ENCODE data around the gene PSMD3. TPM values are rescaled to one million over a fixed set of nuclear protein-coding genes. Genes with fewer than 3 reads are reported as not detected.

Gene PSMD3
- total and polyA plus RNA-seq, 9 of the 15 experiments (the other 6 are each of a cell fraction or from before 2014, with no cell fraction given): 2.0 to 251 (median 135) TPM

DNA sequence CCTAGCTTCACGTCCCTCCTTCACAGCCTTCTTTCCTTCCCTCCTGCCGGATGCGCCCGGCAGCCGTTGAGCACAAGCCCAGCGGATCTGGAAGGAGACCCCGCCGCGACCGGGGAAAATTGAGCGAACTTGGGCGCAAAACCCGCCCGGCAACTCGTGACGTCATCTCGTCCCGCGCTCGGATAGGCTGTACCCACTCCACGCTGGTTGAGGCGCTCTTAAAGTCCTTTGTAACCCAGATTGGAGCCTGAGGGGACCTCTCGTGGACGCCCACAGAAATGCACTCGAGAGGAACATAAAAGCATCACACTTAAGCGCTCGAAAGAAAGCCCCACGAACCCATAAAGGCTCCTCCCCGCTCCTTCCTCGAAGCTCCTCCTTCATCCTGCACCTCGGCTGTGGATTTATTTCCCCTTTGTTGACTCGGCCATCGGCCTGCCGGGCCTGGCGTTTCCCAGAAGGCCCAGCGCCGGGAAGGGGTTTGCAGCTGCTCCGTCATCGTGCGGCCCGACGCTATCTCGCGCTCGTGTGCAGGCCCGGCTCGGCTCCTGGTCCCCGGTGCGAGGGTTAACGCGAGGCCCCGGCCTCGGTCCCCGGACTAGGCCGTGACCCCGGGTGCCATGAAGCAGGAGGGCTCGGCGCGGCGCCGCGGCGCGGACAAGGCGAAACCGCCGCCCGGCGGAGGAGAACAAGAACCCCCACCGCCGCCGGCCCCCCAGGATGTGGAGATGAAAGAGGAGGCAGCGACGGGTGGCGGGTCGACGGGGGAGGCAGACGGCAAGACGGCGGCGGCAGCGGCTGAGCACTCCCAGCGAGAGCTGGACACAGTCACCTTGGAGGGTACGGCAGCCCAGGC lies at the start of gene PSMD3 (continued):
- TF ChIP-seq, protein P1, sequence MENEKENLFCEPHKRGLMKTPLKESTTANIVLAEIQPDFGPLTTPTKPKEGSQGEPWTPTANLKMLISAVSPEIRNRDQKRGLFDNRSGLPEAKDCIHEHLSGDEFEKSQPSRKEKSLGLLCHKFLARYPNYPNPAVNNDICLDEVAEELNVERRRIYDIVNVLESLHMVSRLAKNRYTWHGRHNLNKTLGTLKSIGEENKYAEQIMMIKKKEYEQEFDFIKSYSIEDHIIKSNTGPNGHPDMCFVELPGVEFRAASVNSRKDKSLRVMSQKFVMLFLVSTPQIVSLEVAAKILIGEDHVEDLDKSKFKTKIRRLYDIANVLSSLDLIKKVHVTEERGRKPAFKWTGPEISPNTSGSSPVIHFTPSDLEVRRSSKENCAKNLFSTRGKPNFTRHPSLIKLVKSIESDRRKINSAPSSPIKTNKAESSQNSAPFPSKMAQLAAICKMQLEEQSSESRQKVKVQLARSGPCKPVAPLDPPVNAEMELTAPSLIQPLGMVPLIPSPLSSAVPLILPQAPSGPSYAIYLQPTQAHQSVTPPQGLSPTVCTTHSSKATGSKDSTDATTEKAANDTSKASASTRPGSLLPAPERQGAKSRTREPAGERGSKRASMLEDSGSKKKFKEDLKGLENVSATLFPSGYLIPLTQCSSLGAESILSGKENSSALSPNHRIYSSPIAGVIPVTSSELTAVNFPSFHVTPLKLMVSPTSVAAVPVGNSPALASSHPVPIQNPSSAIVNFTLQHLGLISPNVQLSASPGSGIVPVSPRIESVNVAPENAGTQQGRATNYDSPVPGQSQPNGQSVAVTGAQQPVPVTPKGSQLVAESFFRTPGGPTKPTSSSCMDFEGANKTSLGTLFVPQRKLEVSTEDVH (IDR thresholded peaks at IDR 0.05; ENCODE audit: low read depth, partially characterized antibody): peak; percentile 75
- TF ChIP-seq DMBX1 (CRISPR knock-in tag; IDR thresholded peaks at IDR 0.05; ENCODE audit: borderline replicate concordance) (peak; percentile 68; the same call in 1 of the 2 replicates), PHB (CRISPR knock-in tag; IDR thresholded peaks at IDR 0.05) (no peak), SAP30 (IDR thresholded peaks at IDR 0.05; ENCODE audit: borderline replicate concordance, insufficient read depth, low read depth, low read length, poor library complexity, severe bottlenecking) (peak; percentile 86), HNRNPK (IDR thresholded peaks at IDR 0.05; ENCODE audit: low read depth, low read length, poor library complexity, severe bottlenecking) (no peak), MEF2D (tag; conservative IDR thresholded peaks at IDR 0.05; ENCODE audit: low read depth) (0 out of 2 replicates have a peak, but pooled peaks have one; percentile 25), SNIP1 (IDR thresholded peaks at IDR 0.05; ENCODE audit: low read depth) (no peak), NBN (IDR thresholded peaks at IDR 0.05; ENCODE audit: low read depth) (peak; percentile 99), MAFG (tag; conservative IDR thresholded peaks at IDR 0.05) (peak; percentile 53; the same call in 1 of the 2 replicates), NR2F6 (CRISPR knock-in tag; IDR thresholded peaks at IDR 0.05) (0 out of 2 replicates have a peak, but pooled peaks have one; percentile 35), GATAD2A (IDR thresholded peaks at IDR 0.05) (peak; percentile 45; the same call in 1 of the 2 replicates), CSDE1 (IDR thresholded peaks at IDR 0.05) (peak in 1 of 2 experiments; percentile 19; a peak in 1 of 4 replicates), BCOR (IDR thresholded peaks at IDR 0.05) (no peak; the same call in 1 of the 2 replicates), ZNF146 (CRISPR knock-in tag; IDR thresholded peaks at IDR 0.05; ENCODE audit: unreplicated experiment) (no peak), U2AF1 (optimal IDR thresholded peaks at IDR 0.05; ENCODE audit: low read depth, low read length) (peak; percentile 100), NR3C1 (CRISPR knock-in tag; IDR thresholded peaks at IDR 0.05) (peak; percentile 39; the same call in 1 of the 2 replicates), HMGN3 (IDR thresholded peaks at IDR 0.05; ENCODE audit: borderline replicate concordance, extremely low read depth, insufficient read length, low read depth, low read length) (peak; percentile 14)
- TF ChIP-seq, protein P2, sequence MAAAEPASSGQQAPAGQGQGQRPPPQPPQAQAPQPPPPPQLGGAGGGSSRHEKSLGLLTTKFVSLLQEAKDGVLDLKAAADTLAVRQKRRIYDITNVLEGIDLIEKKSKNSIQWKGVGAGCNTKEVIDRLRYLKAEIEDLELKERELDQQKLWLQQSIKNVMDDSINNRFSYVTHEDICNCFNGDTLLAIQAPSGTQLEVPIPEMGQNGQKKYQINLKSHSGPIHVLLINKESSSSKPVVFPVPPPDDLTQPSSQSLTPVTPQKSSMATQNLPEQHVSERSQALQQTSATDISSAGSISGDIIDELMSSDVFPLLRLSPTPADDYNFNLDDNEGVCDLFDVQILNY (CRISPR knock-in tag; IDR thresholded peaks at IDR 0.05): 0 out of 2 replicates have a peak, but pooled peaks have one; percentile 12
- TF ChIP-seq, protein P3, sequence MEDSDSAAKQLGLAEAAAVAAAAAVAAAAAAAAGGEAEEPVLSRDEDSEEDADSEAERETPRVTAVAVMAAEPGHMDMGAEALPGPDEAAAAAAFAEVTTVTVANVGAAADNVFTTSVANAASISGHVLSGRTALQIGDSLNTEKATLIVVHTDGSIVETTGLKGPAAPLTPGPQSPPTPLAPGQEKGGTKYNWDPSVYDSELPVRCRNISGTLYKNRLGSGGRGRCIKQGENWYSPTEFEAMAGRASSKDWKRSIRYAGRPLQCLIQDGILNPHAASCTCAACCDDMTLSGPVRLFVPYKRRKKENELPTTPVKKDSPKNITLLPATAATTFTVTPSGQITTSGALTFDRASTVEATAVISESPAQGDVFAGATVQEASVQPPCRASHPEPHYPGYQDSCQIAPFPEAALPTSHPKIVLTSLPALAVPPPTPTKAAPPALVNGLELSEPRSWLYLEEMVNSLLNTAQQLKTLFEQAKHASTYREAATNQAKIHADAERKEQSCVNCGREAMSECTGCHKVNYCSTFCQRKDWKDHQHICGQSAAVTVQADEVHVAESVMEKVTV (CRISPR knock-in tag; IDR thresholded peaks at IDR 0.05): peak; percentile 79
- TF ChIP-seq, protein P4, sequence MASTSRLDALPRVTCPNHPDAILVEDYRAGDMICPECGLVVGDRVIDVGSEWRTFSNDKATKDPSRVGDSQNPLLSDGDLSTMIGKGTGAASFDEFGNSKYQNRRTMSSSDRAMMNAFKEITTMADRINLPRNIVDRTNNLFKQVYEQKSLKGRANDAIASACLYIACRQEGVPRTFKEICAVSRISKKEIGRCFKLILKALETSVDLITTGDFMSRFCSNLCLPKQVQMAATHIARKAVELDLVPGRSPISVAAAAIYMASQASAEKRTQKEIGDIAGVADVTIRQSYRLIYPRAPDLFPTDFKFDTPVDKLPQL (IDR thresholded peaks at IDR 0.05; ENCODE audit: extremely low read depth, insufficient read length): no peak

Data from K562 (cell line).